MG63 (cell line): Measurements from ENCODE around the gene CAMSAP3. TPM values are rescaled to one million over a fixed set of nuclear protein-coding genes. Genes with fewer than 3 reads are reported as not detected.

ENCODE experiments used
- DNase-seq: peaks from one replicate; pipeline ENCODE4 v3.0.0-alpha.2; 2020
- H3K27me3 ChIP-seq: fragments of 250-450 bp; sonication (Bioruptor Pico); 2 replicates; pipeline ENCODE4 v1.5.1; 2020; ENCODE audit warnings: mild to moderate bottlenecking, moderate library complexity
- H3K36me3 ChIP-seq: fragments of 250-450 bp; sonication (Bioruptor Pico); 2 replicates; pipeline ENCODE4 v1.5.1; 2020; ENCODE audit warnings: mild to moderate bottlenecking, moderate library complexity
- H3K4me3 ChIP-seq: fragments of 250-450 bp; sonication (Bioruptor Pico); 2 replicates; pipeline ENCODE4 v1.5.1; 2020; ENCODE audit warnings: mild to moderate bottlenecking, moderate library complexity
- H3K9me3 ChIP-seq: fragments of 250-450 bp; sonication (Bioruptor Pico); 2 replicates; pipeline ENCODE4 v1.5.1; 2020; ENCODE audit warnings: mild to moderate bottlenecking, moderate library complexity
- total RNA-seq: library from RNA; depleted of rRNA; stranded (reverse); fragments of >200 nt; shearing (Covaris generic); gene quantifications from 2 replicates; pipeline ENCODE4 v1.2.3, GENCODE V29; 2014; ENCODE audit warnings: low replicate concordance

CAMSAP3 gene
- total RNA-seq, 1 experiment from 2014 or later: 0.56 TPM

- Histone ChIP-seq H3K36me3 (peaks cover 59% of the 10 kb centered on the region), H3K27me3 (no peaks in the 10 kb centered on the region), H3K9me3 (no peaks in the 10 kb centered on the region), H3K4me3 (no peak overlapping the region)
- no peak for DNase-seq
These were observed 25.1 kb downstream of the CAMSAP3 start for GRCh38 chr19:7620442-7621412.

- no peak for DNase-seq
- peaks cover 82% of the 10 kb centered on the region for H3K36me3 ChIP-seq
- no peaks in the 10 kb centered on the region for H3K27me3 ChIP-seq
- H3K4me3 ChIP-seq: no peak overlapping the region
- no peaks in the 10 kb centered on the region for H3K9me3 ChIP-seq
These were observed 27.4 kb downstream of the CAMSAP3 start for GRCh38 chr19:7622933-7623685.

GRCh38 chr19:7623725-7624603, 28.3 kb downstream of the CAMSAP3 start:
- DNase-seq: no peak
- H3K36me3 ChIP-seq: peaks cover 77% of the 10 kb centered on the region
- H3K9me3 ChIP-seq: no peaks in the 10 kb centered on the region
- H3K4me3 ChIP-seq: no peak overlapping the region
- H3K27me3 ChIP-seq: no peaks in the 10 kb centered on the region

- no peak for DNase-seq
- H3K9me3 ChIP-seq: no peaks in the 10 kb centered on the region
- H3K27me3 ChIP-seq: no peaks in the 10 kb centered on the region
- no peak overlapping the region for H3K4me3 ChIP-seq
- H3K36me3 ChIP-seq: peaks cover 73% of the 10 kb centered on the region
These were observed 29.1 kb downstream of the CAMSAP3 start for GRCh38 chr19:7624810-7625209.

DNA sequence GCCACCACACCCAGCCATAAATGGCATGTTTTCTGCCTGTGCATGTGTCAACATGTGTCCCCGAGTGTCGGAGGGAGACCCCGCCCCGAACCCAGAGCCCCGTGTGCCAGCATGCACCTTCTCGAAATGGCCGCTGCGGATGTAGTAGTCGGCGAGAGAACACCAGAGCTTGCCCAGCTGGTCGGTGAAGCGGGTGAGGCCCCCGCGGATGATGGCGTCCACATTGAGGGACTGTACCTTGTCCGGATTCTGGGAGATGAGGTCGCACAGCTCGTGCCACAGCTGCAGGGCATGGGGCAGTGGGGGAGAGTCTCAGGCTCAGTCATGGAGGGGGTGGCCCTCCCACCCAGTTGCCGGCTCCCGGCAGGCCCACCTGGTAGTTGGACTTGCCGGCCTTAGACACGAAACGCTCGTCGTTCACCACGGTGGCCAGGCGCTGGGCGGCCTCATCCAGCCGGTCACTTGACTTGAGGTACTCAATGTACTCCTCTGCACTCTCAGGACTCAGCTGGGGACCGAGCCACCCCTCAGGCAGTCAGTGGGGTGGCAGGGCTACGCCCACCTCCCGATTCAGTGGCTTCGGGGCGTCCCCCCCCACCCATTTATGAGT, 30.2 kb downstream of the CAMSAP3 start:
- no peak for DNase-seq
- H3K27me3 ChIP-seq: no peaks in the 10 kb centered on the region
- H3K9me3 ChIP-seq: no peaks in the 10 kb centered on the region
- peaks cover 63% of the 10 kb centered on the region for H3K36me3 ChIP-seq
- H3K4me3 ChIP-seq: no peak overlapping the region

GRCh38 chr19:7627166-7627565, 31.5 kb downstream of the CAMSAP3 start:
- H3K36me3 ChIP-seq: peaks cover 55% of the 10 kb centered on the region
- H3K9me3 ChIP-seq: no peaks in the 10 kb centered on the region
- DNase-seq: no peak
- no peak overlapping the region for H3K4me3 ChIP-seq
- no peaks in the 10 kb centered on the region for H3K27me3 ChIP-seq

DNA sequence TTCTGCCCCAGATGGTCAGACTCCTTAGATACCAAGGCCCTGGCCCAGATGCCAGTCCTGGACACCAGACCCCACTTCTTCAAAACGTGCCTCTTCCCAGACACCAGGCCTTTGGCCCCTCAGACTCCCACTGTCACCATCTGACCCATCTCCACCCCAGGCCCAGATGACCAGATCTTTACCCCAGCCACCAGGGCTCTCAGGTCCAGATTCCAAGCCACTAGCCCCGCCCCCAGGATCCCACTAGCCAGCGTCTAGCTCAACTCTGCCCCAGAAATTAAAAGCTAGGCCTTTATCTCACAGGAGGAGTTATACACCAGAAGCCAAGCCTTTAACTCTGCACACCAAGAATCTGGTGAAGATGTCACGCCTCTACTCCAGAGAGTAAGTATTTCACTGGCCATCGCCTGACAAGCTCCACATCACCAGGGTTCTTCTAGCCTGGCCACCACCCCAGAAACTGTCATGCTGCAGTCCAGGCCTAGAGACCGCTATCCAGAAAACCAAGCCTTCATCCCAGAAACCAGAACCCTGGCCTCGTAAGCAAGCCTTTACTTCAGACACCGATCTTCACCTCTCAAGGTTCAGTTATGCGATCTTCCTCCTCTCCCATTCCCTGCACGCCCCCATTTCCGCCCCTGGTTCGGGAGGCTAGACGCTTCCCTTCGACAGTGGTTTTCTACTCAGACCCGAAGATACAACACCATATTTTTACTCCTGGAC, 33.1 kb downstream of the CAMSAP3 start:
- no peak for DNase-seq
- H3K9me3 ChIP-seq: no peaks in the 10 kb centered on the region
- no peaks in the 10 kb centered on the region for H3K27me3 ChIP-seq
- peaks cover 43% of the 10 kb centered on the region for H3K36me3 ChIP-seq
- peak overlapping the region; percentile 93 for H3K4me3 ChIP-seq

GRCh38 chr19:7629347-7630054, 33.8 kb downstream of the CAMSAP3 start, which contains the start of the genes PET100 and XAB2:
TSS of gene PET100 (plus strand) at chr19:7629793. CDS start at chr19:7629834, 41 bp downstream.
TSS of gene XAB2 (minus strand) at chr19:7629545. CDS start at chr19:7629527, 18 bp downstream.
- Histone ChIP-seq H3K9me3 (no peaks in the 10 kb centered on the region), H3K4me3 (peak within 1 kb of the TSS; percentile 93), H3K27me3 (no peaks in the 10 kb centered on the region; the same call in 1 of the 2 replicates), H3K36me3 (peaks cover 37% of the 10 kb centered on the region)
- DNase-seq: peak; percentile 99

DNA sequence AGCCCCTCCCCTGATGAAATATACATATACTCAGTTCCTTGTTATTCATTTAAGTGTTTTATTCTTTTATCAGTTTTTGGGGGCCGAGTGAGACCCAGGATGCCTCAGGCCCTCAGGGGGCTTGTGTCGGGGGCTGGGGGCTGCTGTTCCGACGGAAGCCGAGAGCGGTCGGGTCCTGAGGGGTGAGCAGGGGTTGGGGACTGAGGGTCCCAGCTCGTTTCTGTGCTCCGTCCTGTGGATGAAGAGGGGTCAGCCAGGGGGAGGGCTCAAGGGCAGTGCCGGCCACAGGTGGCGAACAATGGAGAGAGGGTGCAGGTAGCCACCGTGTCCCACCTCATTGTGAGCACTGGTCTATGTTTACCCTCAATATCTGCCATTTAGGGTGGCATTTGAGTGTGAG, 35.9 kb downstream of the CAMSAP3 start:
- H3K9me3 ChIP-seq: no peaks in the 10 kb centered on the region
- DNase-seq: no peak

GRCh38 chr19:7632340-7633203, 36.9 kb downstream of the CAMSAP3 start:
- peaks cover 27% of the 10 kb centered on the region for H3K27me3 ChIP-seq
- H3K4me3 ChIP-seq: no peak overlapping the region
- no peak for DNase-seq

More for the DNA sequence above, 35.9 kb downstream of the CAMSAP3 start:
- H3K27me3 ChIP-seq: peaks cover 17% of the 10 kb centered on the region
- H3K36me3 ChIP-seq: peaks cover 22% of the 10 kb centered on the region
- no peak overlapping the region for H3K4me3 ChIP-seq

DNA sequence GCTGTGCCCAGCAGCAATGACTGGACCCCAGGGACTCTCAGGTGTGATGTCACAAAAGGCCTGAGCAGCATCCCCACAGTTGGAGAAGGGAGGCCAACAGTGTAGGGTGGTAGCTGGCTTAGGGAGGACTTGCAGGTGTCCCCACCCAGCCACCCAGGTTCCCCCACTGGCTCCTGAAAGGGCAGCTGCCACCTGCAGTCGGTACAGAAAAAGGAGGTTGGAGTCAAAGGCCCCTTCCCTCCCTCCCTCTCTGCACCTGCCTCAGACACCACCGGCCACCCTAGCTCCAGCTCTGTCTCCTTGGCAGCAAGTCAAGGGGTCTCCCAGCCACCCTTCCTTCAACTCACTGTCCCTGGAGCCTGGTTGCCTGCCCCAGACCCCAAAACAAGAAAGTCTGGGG, 38.0 kb downstream of the CAMSAP3 start, which contains the start of gene PCP2:
PCP2 (minus strand) TSS at position 22 of the 400 bp plus-strand sequence. CDS start 262 bp downstream, outside the sequence.
- Histone ChIP-seq H3K9me3 (no peaks in the 10 kb centered on the region), H3K36me3 (peaks cover 7% of the 10 kb centered on the region), H3K27me3 (peaks cover 36% of the 10 kb centered on the region), H3K4me3 (no peak within 1 kb of the TSS)
- no peak for DNase-seq

More at GRCh38 chr19:7632340-7633203, 36.9 kb downstream of the CAMSAP3 start:
- Histone ChIP-seq H3K9me3 (no peaks in the 10 kb centered on the region), H3K36me3 (peaks cover 13% of the 10 kb centered on the region)

GRCh38 chr19:7635670-7636069, 40.0 kb downstream of the CAMSAP3 start:
- Histone ChIP-seq H3K4me3 (no peak overlapping the region), H3K9me3 (no peaks in the 10 kb centered on the region), H3K27me3 (peaks cover 37% of the 10 kb centered on the region), H3K36me3 (peaks cover 7% of the 10 kb centered on the region)
- DNase-seq: no peak

- Histone ChIP-seq H3K9me3 (no peaks in the 10 kb centered on the region), H3K36me3 (peaks cover 7% of the 10 kb centered on the region), H3K27me3 (peaks cover 37% of the 10 kb centered on the region), H3K4me3 (no peak overlapping the region; the same call in 1 of the 2 replicates)
- no peak for DNase-seq
These were observed 40.6 kb downstream of the CAMSAP3 start for GRCh38 chr19:7636317-7636690.
